H1 (cell line): ENCODE data around the gene CIB4. TPM values are rescaled to one million over a fixed set of nuclear protein-coding genes. Genes with fewer than 3 reads are reported as not detected.

Experiments used
- CTCF ChIA-PET: fragments of 300-600 bp; sonication (Branson Sonifier 250); formaldehyde crosslinking; loops from one replicate; lab custom pipeline; 2021; ENCODE audit not compliant: partially characterized antibody; lab: Charles Lee
- POLR2A ChIA-PET: fragments of 300-600 bp; sonication (Branson Sonifier 250); formaldehyde crosslinking; loops from one replicate; lab custom pipeline; 2021; ENCODE audit warnings: inconsistent platforms; ENCODE audit not compliant: partially characterized antibody; lab: Charles Lee
- DNase-seq, 2 experiments: peaks; one replicate each; pipeline versions ENCODE4 v3.0.0 to v3.0.0-alpha.2; 2010 to 2022; ENCODE audit warnings: low spot score in 2 of 2, low read depth in 1 of 2, mixed read lengths in 1 of 2
- FAIRE-seq: peaks from 2 replicates; lab custom pipeline; 2011; peaks lifted over from hg19 to GRCh38; lab: Jason Lieb, UNC
- H2AFZ ChIP-seq: 2 replicates; pipeline ENCODE4 v1.8.1; 2012; ENCODE audit warnings: low read length, inconsistent platforms
- H2AK5ac ChIP-seq: 2 replicates; pipeline ENCODE4 v1.6.1; 2013; ENCODE audit warnings: low read depth, low read length
- H2BK120ac ChIP-seq: replicated peaks from 2 replicates; pipeline ENCODE3; 2013; ENCODE audit warnings: low read depth, low read length, inconsistent platforms
- H2BK12ac ChIP-seq: 2 replicates; pipeline ENCODE4 v1.6.1; 2013; ENCODE audit warnings: low read depth, low read length
- H2BK15ac ChIP-seq: 2 replicates; pipeline ENCODE4 v1.6.1; 2013; ENCODE audit warnings: low read length
- H2BK20ac ChIP-seq: 2 replicates; pipeline ENCODE4 v1.6.1; 2013; ENCODE audit warnings: low read length
- H2BK5ac ChIP-seq: 2 replicates; pipeline ENCODE4 v1.6.1; 2013; ENCODE audit warnings: low read depth, low read length
- H3K14ac ChIP-seq: 2 replicates; pipeline ENCODE4 v1.6.1; 2013; ENCODE audit warnings: inconsistent platforms; ENCODE audit not compliant: insufficient read length
- H3K18ac ChIP-seq: 2 replicates; pipeline ENCODE4 v1.6.1; 2013; ENCODE audit warnings: low read length; ENCODE audit errors: extremely low read depth
- H3K23ac ChIP-seq: 2 replicates; pipeline ENCODE4 v1.6.1; 2013; ENCODE audit warnings: inconsistent platforms; ENCODE audit not compliant: insufficient read length
- H3K23me2 ChIP-seq: 2 replicates; pipeline ENCODE4 v1.6.1; 2013; ENCODE audit warnings: low read depth, low read length
- H3K27ac ChIP-seq: 2 replicates; pipeline ENCODE4 v1.6.1; 2011; ENCODE audit warnings: low read depth, low read length, inconsistent platforms
- H3K27me3 ChIP-seq, 4 experiments: replicated peaks in 1 of 4; 1 replicate in 1 of 4; 2 replicates in 3 of 4; pipeline versions ENCODE4 v1.6.1 to v1.8.1; 2011 to 2013; ENCODE audit warnings: low read length in 3 of 4, mild to moderate bottlenecking in 3 of 4, inconsistent platforms in 2 of 4, mixed read lengths in 2 of 4, moderate library complexity in 1 of 4; ENCODE audit not compliant: control insufficient read depth in 3 of 4, insufficient read depth in 3 of 4; ENCODE audit errors: extremely low read depth in 1 of 4
- H3K36me3 ChIP-seq, 4 experiments: 2 replicates each; pipeline versions ENCODE4 v1.6.1 to v1.8.1; 2011 to 2013; ENCODE audit warnings: mild to moderate bottlenecking in 4 of 4, low read length in 3 of 4, moderate library complexity in 2 of 4, control low read depth in 1 of 4, inconsistent platforms in 1 of 4; ENCODE audit not compliant: insufficient read depth in 4 of 4, control insufficient read depth in 2 of 4
- H3K4ac ChIP-seq: replicated peaks from 2 replicates; pipeline ENCODE3; 2013; ENCODE audit warnings: low read length, low read depth, mixed read lengths, inconsistent platforms; ENCODE audit not compliant: insufficient read length
- H3K4me1 ChIP-seq, 4 experiments: replicated peaks in 1 of 4; 1 replicate in 1 of 4; 2 replicates in 3 of 4; pipeline versions ENCODE4 v1.6.1 to v1.8.1; 2011 to 2013; ENCODE audit warnings: low read length in 3 of 4, inconsistent platforms in 2 of 4, mixed read lengths in 1 of 4; ENCODE audit not compliant: insufficient read depth in 4 of 4, control insufficient read depth in 3 of 4
- H3K4me2 ChIP-seq, 2 experiments: 2 replicates each; pipeline versions ENCODE4 v1.6.1 to v1.8.1; 2011 to 2013; ENCODE audit warnings: low read depth in 2 of 2, low read length in 2 of 2, control low read depth in 1 of 2, inconsistent platforms in 1 of 2, mild to moderate bottlenecking in 1 of 2; ENCODE audit not compliant: insufficient read depth in 1 of 2
- H3K4me3 ChIP-seq, 4 experiments: fragments of 200-600, 300-600 bp in 1 of 4; sonication (generic), shearing (Covaris generic), sonication (Bioruptor Twin) in 1 of 4; 2 replicates each; pipeline versions ENCODE4 v1.5.1 to v1.8.1; 2011 to 2016; ENCODE audit warnings: low read length in 4 of 4, low read depth in 3 of 4, control low read depth in 2 of 4, inconsistent platforms in 2 of 4, mild to moderate bottlenecking in 2 of 4, mixed read lengths in 1 of 4, moderate library complexity in 1 of 4; ENCODE audit not compliant: insufficient read depth in 2 of 4; ENCODE audit errors: extremely low read depth in 1 of 4
- H3K56ac ChIP-seq: replicated peaks from 2 replicates; pipeline ENCODE3; 2013; ENCODE audit warnings: low read depth, mild to moderate bottlenecking, mixed read lengths, low read length, inconsistent platforms; ENCODE audit not compliant: insufficient read length
- H3K79me1 ChIP-seq: 2 replicates; pipeline ENCODE4 v1.6.1; 2013; ENCODE audit warnings: low read depth, low read length, control low read depth
- H3K79me2 ChIP-seq, 2 experiments: 2 replicates each; pipeline versions ENCODE4 v1.6.1 to v1.8.1; 2012 to 2013; ENCODE audit warnings: low read length in 2 of 2, mild to moderate bottlenecking in 2 of 2, inconsistent platforms in 1 of 2; ENCODE audit not compliant: insufficient read depth in 2 of 2, control insufficient read depth in 1 of 2
- H3K9ac ChIP-seq, 4 experiments: replicated peaks in 1 of 4; 1 replicate in 1 of 4; 2 replicates in 3 of 4; pipeline versions ENCODE4 v1.6.1 to v1.8.1; 2011 to 2013; ENCODE audit warnings: low read depth in 3 of 4, low read length in 3 of 4, control low read depth in 2 of 4, mild to moderate bottlenecking in 2 of 4, moderate library complexity in 2 of 4, inconsistent platforms in 1 of 4; ENCODE audit errors: extremely low read depth in 1 of 4
- H3K9me3 ChIP-seq, 2 experiments: 2 replicates each; pipeline versions ENCODE4 v1.6.1 to v1.8.1; 2012 to 2013; ENCODE audit warnings: mild to moderate bottlenecking in 2 of 2, moderate library complexity in 2 of 2, control low read depth in 1 of 2, inconsistent platforms in 1 of 2, low read depth in 1 of 2, low read length in 1 of 2, mixed read lengths in 1 of 2; ENCODE audit not compliant: insufficient read depth in 2 of 2
- H4K20me1 ChIP-seq, 2 experiments: replicated peaks in 1 of 2; 2 replicates each; pipeline versions ENCODE3 to v1.8.1; 2011 to 2013; ENCODE audit warnings: inconsistent platforms in 2 of 2, low read length in 2 of 2, mild to moderate bottlenecking in 1 of 2; ENCODE audit not compliant: insufficient read depth in 2 of 2, control insufficient read depth in 1 of 2
- H4K5ac ChIP-seq: 2 replicates; pipeline ENCODE4 v1.6.1; 2013; ENCODE audit warnings: low read length, low read depth, mixed read lengths, inconsistent platforms; ENCODE audit not compliant: insufficient read length
- H4K8ac ChIP-seq: 2 replicates; pipeline ENCODE4 v1.8.0; 2013; ENCODE audit warnings: mild to moderate bottlenecking, moderate library complexity, low read length, inconsistent platforms; ENCODE audit not compliant: insufficient read depth; ENCODE audit errors: extremely low read depth
- H4K91ac ChIP-seq: replicated peaks from 2 replicates; pipeline ENCODE3; 2013; ENCODE audit warnings: low read length, mixed read lengths, inconsistent platforms; ENCODE audit not compliant: insufficient read length
- BCL11A ChIP-seq, 2 experiments: IDR thresholded peaks; one replicate each; pipeline ENCODE4 v1.6.1; 2011; ENCODE audit warnings: low read depth in 2 of 2, low read length in 2 of 2, mild to moderate bottlenecking in 2 of 2
- PHF8 ChIP-seq: fragments of 200-600 bp; sonication (generic); conservative IDR thresholded peaks from 2 replicates; pipeline ENCODE4 v1.7.1; 2012; ENCODE audit warnings: low read depth, mild to moderate bottlenecking, inconsistent platforms, low read length, moderate library complexity
- SAP30 ChIP-seq: fragments of 300-600 bp; sonication (generic); IDR thresholded peaks from 2 replicates; pipeline ENCODE4 v1.7.1; 2012; ENCODE audit warnings: low read length, moderate library complexity, mild to moderate bottlenecking, inconsistent platforms; ENCODE audit not compliant: insufficient read depth, insufficient replicate concordance
- SRF ChIP-seq: IDR thresholded peaks from 2 replicates; pipeline ENCODE4 v1.6.1; 2011; ENCODE audit warnings: mild to moderate bottlenecking, low read depth, low read length, moderate library complexity
- USF2 ChIP-seq: IDR thresholded peaks from 2 replicates; pipeline ENCODE4 v1.6.1; 2011; ENCODE audit warnings: low read length, improper control_type of control experiment
- WGBS, 2 experiments: shearing (Covaris generic) in 1 of 2; methylation state at CpG; one replicate each; pipeline versions ENCODE4 v1.1.6 to v1.1.7; 2013 to 2015; ENCODE audit warnings: low lambda C conversion rate in 2 of 2, mixed read lengths in 2 of 2, inconsistent platforms in 1 of 2, low coverage in 1 of 2, missing lambda C conversion rate in 1 of 2; ENCODE audit not compliant: insufficient replicate concordance in 2 of 2, insufficient coverage in 1 of 2, insufficient read length in 1 of 2; ENCODE audit errors: extremely low coverage in 1 of 2, missing lambda C conversion rate in 1 of 2; 5-methylcytosine and 5-hydroxymethylcytosine counted together
- polyA plus RNA-seq, 7 experiments: library from polyadenylated mRNA; depleted of rRNA in 3 of 7; stranded (reverse) in 5 of 7; unstranded in 2 of 7; fragments of >200 nt in 5 of 7; fragments of 200-250 nt in 2 of 7; gene quantifications; 1 replicate in 5 of 7; 2 replicates in 1 of 7; 4 replicates in 1 of 7; pipeline versions ENCODE4 v1.2.1 to v1.2.3, GENCODE V29; 2011 to 2013; ENCODE audit warnings: missing spikeins in 2 of 7, mixed read lengths in 2 of 7
- total RNA-seq: library from RNA; stranded (reverse); fragmentation: NEBNext Ultra II Directional; extraction: Animal tissue kit (Norgen Biotek cat#: 25700); gene quantifications from 2 replicates; pipeline ENCODE4 v1.2.1, GENCODE V29; 2021

CIB4 gene
- total and polyA plus RNA-seq, 2 of the 8 experiments (the other 6 are each of a cell fraction or from before 2014, with no cell fraction given): not detected

GRCh38 chr2:26636935-26637334, 4.2 kb downstream of the CIB4 start:
- no peak overlapping the region for H2BK15ac ChIP-seq
- TF ChIP-seq USF2: no peak
- no peak for TF ChIP-seq PHF8
- TF ChIP-seq SRF: no peak
- no peak for TF ChIP-seq SAP30
- no peak for TF ChIP-seq BCL11A (IDR thresholded peaks at IDR 0.05; ENCODE audit: low read depth in 2 of 2, low read length in 2 of 2)
- no peak overlapping the region for H2BK120ac ChIP-seq
- no peak overlapping the region for H3K4ac ChIP-seq
- no peak for FAIRE-seq
- no peaks in the 10 kb centered on the region for H3K23me2 ChIP-seq
- DNase-seq: no peak
- H2BK12ac ChIP-seq: no peak overlapping the region
- no peaks in the 10 kb centered on the region for H3K9me3 ChIP-seq
- H2AK5ac ChIP-seq: no peak overlapping the region
- no peak overlapping the region for H3K4me2 ChIP-seq
- H2BK5ac ChIP-seq: no peak overlapping the region
- no peak overlapping the region for H3K4me3 ChIP-seq
- no peak overlapping the region for H4K8ac ChIP-seq
- H4K91ac ChIP-seq: no peak overlapping the region
- H3K79me2 ChIP-seq: no peaks in the 10 kb centered on the region
- no peak overlapping the region for H3K9ac ChIP-seq
- H3K27ac ChIP-seq: no peak overlapping the region
- no peaks in the 10 kb centered on the region; a peak in 3 of 7 replicates for H3K27me3 ChIP-seq
- H4K5ac ChIP-seq: no peak overlapping the region
- H3K36me3 ChIP-seq: no peaks in the 10 kb centered on the region
- no peaks in the 10 kb centered on the region for H4K20me1 ChIP-seq
- H3K14ac ChIP-seq: no peak overlapping the region
- no peak overlapping the region for H3K56ac ChIP-seq
- H2AFZ ChIP-seq: no peak overlapping the region
- WGBS, 2 experiments: 87% methylated on average over 6 of the region's 6 CpGs; no CpG with 5 or more reads in 1 of the 2 experiments
- ChIA-PET POLR2A (no interaction called here), CTCF (interaction anchor here (1.0 to 1.6 kb wide), 6 partner anchors 18 to 305 kb away, joined by 3 read pairs; no protein-coding TSS in a partner anchor)
- peaks cover 0 to 8% (median 4%) of the 10 kb centered on the region in 4 experiments; a peak in 2 of 7 replicates for H3K4me1 ChIP-seq
- H2BK20ac ChIP-seq: no peak overlapping the region
- H3K18ac ChIP-seq: no peak overlapping the region
- H3K23ac ChIP-seq: no peak overlapping the region
- no peaks in the 10 kb centered on the region for H3K79me1 ChIP-seq
